Midbrain (tissue), 1 donor: Measurements from ENCODE around the gene ABCD4.
"Not testable (repeated sequence)": the region's sequence is repeated elsewhere in the genome, so short reads cannot be mapped to it uniquely, and the experiment has no call there.

Source experiments
- DNase-seq: peaks from one replicate; lab custom pipeline; 2025; lab: John Stamatoyannopoulos, UW

The ABCD4 gene

DNA sequence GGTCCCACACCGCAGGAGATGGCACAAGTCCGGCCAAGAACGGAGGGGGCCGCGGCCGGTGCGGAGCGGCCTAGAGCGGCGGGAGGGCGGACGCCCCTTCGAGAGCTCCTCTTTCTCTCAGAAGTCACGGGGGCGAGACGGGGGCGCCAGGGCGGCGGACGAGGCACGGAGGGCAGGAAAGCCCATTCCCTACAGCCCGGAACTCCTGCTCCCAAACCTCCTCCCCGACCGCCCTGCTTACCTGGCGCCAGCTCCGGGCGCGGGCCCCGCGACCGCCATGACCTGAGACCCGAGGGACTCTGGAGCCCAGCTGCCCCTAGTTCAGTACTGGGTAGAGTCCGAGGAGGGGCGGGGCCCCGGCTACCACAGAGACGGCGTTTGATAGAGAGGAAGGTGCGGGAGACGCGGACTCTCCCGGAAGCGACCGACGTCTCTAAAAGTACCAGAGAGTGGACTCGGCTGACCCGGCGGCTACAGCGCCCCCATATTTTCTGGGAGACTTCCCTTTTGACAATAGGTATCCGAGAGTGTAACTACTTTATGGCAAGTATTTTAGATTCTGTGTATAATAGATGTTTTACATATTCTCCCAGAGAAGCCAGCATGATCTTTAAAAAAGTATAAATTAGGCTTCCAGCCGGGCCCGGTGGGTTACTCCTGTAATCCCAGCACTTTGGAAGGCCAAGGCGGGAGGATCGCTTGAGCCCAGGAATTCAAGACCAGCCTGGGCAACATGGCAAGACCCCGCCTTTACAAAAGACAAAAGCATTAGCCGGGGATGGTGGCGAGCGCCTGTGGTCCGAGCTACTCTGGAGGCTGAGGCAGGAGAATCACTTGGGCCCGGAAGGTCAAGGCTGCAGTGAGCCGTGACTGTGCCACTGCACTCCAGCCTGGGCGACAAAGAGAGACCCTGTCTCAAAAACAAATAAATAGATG is at the start of gene ABCD4:
Gene ABCD4, minus strand, starts transcription at position 301 of the 936 bp plus-strand sequence. Its CDS starts 22 bp downstream, at position 279.
- peak; percentile 95 for DNase-seq

DNA sequence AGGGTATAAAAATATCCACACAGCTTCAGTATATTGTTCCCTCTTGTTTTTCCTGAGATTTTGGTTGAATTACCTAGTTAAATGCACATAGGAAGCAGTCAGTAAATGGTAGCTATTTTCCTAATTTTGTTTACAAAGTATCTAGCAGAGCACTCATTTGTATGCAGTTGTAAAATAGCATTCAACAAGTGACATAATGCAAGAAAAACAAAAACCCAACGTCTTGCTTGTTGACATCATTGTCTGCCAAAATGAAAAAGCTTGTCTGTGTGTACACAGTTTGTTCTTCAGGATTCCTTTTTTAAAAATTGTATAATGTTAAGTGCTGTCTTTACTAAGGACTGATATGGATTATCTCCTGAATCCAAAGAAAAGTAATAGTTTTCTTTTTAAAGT is 48.2 kb upstream of the ABCD4 start:
- no peak for DNase-seq

DNA sequence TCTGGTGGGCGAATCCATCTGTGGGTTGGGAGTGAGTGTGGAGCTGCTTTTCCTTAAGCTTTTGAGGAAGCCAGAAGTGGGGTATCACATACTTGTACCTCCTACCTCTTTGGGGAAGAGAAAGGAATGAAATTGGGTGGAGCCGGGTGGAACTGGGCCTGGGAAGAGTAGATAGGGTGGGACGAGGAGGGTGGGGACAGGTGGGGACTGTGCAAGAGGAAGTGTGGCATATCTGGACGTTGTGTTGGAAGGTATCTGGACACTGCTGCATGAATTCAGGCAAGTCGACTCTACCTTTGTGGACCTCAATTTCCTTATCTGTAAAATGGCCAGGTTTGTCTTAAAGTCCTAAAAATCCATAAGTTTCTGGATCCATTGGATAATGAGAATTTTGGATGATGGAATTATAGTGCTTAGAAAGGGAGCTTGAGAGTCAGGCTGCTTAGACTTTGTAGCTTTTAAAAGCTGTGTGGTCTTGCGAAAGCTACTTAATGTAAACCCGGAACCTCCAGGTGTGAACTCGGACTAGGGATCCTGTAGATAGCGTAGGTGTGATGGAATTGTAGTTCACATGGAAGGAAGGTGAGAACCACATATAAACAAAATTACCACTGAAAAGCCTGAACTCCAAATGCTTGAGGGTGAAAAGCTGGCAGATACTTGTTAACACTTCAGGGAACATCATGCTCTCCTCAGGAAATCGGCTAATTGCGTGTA is 47.6 kb upstream of the ABCD4 start:
- DNase-seq = no peak

DNA sequence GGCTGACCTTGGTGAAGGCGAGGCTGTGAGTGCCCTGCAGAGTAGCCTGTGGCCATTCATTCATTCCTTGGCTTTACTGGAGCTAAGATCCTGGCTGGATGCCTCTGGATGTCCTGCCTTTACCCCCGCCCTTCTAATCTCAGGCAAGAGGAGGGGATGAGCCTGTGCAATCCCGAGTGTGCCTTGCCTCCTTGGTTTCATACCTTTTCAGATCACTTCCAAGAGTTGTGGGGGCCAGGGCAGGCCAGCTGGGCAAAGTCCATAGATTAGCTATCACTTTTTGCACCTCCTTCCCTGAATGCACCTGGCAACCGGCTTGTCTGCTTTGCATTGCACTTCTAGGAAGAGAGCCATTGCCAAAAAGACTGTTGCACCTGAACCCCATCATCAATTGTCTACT is 47.0 kb upstream of the ABCD4 start:
- DNase-seq = no peak

DNA sequence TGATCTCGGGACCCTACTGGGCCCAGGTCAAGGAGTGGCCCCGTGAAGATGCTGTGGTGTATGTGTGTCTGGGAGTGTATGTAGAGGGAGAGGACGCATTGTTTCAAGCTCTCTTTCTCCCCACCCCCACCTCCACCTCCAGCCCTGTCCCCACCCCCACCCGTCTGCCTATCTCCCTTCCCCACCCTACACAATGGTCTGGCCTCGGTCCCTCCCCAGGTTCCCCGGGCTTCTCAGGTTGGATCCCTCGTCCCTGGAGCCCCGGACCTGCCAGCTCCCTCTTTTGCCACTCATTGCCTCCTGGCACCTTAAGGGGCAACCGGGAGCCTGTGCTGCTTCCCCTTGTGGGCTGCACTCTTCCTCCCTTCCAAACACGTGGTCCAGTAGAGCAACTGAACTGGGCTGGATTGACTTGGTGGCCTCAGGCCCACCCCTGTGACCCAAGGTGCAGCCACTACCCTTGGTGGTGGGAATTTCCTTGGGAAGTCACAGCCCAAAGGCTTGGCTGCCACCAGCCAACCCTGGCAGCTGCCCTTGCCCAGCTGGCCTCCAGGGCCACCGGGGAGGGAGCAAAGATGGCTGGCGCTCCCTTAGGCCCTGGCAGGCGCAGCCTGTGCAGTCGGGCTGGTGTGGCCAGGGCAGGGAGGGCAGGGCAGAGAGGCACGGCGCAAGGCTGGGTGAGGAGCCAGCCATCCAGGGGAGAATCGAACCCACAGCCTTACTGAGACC is 46.2 kb upstream of the ABCD4 start:
- no peak for DNase-seq

DNA sequence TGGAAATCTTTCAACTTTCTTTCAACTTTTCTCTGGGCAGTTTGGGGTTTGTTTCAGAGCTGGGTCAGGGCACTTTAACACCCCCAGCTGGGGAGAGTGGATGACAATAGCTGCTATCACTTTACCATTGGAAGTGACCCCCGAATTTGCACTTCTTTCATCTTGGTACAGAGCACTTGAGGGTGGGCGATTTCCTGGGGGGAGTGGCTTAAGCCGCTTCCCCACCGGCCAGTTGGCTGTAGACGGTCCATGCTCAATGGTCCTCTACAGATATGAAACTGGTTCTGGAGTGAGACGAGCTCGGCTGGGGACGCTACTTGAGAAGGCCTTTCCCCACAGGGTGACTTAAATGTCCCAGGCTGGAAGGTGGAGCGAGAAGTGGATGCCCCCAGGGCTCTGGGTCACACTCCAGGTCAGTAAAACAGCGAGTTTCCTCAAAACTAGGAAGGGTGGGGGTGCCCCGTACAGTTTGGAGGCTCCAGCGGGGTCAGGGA is 45.6 kb upstream of the ABCD4 start, which contains the start of gene VRTN:
Gene VRTN, plus strand, starts transcription at position 231 of the 494 bp plus-strand sequence. CDS start 8,313 bp downstream, outside the sequence.
- DNase-seq = no peak

DNA sequence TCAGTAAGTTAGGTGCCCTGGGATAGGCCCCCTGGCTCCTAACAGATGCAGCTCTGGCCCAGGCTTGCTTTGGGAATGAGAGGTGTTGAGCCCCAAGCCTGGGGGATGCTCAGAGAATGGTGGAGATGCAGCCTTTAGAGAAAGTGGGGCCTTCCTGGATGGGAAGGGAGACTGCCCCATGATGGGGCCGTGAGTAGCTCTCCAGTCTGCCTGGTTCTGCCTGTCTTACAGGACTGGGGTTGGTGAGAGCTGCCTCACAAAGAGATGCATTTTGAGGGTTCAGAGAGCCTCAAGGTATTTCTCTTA is 45.0 kb upstream of the ABCD4 start:
- no peak for DNase-seq

DNA sequence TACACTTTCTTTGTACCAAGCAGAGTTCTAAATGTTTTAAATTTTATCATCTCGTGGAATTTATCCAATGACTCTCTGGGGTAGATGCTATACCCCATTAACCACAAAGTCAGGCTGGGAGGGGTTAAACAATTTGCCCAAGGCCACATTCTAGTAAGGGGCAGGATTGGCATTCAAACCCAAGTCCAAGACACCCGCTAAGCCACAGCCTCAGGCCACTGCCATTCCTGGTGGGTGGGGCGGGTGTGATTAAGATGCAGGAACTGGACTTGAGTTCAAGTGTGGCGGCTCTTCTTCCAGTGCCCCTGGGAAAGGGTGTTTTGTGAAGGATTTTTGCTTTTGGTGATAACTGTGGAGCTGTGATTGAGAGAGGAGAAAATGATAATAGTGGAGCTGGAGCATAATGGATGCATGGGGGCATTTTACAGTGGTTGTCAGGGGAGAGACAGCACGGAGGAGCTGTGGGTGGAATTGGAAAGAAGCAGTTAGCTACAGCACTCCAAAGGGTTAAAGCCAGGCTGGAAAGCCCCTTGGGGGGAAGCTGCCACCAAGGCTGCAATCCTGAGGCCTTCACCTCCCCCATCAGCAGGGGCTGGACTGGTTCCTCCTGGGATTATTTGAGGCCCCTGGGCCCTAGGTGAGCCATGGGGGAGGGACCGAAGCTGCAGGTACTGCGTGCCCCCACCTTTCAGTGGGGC is 44.5 kb upstream of the ABCD4 start:
- no peak for DNase-seq

DNA sequence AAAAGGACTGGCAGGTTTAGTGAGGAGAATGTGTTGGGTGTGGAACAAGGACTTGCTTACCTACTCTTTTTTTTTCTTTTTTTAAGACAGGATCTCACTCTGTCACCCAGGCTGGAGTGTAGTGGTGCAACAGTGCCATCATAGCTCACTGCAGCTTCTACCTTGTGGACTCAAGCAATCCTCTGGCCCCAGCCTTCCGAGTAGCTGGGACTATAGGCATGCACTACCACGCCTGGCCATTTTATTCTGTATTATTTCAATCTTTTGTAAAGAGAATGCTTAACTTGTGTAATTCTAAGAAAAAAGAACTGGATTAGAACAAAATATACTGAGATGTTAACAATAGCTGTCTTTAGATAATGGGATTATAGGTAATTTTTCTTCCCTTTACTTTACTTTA is 43.6 kb upstream of the ABCD4 start:
- DNase-seq = no peak

DNA sequence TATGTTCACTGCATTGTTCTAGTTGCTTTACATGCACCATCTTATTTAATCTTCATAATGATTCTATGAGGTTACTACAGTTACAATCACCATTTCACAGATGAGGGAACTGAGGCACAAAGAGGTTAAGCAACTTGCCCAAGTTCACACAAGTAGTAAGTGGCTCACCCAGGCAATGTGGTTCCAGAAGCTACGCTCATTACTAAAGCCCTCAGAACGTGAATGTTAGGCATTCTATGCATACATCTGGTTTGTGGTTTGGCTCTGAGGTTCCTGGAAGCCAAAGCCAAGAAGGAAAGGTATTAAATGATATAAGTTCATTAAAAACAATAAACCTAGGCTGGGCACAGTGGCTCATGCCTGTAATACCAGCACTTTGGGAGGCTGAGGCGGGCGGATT is 31.2 kb upstream of the ABCD4 start:
- DNase-seq = no peak

DNA sequence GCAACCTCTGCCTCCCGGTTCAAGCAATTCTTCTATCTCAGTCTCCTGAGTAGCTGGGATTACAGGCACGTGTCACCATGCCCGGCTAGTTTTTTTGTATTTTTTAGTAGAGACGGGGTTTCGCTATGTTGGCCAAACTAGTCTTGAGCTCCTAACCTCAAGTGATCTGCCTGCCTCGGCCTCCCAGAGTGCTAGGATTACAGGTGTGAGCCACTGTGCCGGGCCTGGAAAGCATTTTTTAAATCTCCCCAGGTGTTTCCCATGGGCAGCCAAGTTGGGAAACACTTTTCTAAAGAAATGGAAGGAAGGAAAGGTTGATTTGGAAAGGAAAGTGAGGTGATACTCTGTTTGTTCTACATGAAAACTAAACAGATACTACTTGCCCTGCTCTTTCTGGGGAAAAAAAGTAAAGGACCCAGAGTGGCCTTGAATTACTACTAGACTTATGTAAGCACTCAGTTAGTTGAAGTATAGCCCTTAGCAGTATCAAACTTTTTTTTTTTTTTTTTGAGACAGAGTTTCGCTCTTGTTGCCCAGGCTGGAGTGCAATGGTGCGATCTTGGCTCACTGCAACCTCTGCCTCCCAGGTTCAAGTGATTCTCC is 27.3 kb upstream of the ABCD4 start:
- not testable (repeated sequence) for DNase-seq

DNA sequence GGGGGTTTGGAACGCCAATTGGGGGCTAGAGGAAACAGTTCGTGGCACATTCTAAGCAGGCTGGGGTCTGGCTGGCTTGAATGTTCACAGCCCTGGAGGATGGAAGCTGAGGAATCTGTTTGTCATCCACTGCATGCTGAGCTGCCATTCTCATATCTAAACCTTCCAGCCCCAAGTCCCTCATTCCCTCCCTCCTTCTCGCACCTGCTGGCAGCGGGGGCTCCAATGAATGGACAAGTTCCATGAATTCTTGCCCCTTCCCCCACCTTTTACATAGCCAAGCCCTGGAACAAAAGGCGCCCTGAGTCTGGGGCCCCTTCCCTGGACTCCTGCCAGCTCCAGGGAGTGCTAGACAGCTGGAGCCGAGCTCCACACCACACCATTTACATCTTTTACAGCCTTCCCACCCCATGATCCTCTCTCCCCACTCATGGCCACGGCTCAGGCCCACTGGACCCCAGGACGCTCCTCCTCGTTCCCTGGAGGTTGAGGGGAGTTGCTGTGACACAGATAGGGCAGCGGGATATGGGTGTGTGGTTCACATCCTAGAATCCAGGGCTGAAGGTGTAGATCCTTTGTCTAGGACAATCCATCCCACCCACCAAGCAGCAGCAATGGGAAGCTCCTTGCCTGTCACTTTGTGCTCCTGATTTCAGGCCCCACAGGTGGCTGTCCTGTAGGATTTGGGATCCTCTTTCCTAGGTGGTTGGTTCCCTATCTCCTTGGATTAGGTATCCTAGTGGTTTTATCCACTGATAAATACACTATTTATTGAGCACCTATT is 23.8 kb upstream of the ABCD4 start:
- no peak for DNase-seq

DNA sequence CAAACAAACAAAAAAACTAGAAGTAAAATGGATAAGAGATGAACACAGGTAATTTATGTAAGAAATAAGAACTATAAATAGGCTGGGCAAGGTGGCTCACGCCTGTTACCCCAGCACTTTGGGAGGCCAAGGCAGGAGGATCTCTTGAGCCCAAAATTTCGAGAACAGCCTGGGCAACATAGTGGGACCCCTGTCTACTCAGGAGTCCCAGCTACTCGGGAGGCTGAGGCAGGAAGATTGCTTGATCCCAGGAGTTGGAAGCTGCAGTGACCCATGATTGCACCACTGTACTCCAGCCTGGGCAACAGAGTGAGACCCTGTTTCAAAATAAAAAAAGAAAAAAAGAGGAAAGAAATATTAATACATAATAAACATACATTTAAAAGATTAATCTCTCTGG is 22.7 kb upstream of the ABCD4 start:
- no peak for DNase-seq

DNA sequence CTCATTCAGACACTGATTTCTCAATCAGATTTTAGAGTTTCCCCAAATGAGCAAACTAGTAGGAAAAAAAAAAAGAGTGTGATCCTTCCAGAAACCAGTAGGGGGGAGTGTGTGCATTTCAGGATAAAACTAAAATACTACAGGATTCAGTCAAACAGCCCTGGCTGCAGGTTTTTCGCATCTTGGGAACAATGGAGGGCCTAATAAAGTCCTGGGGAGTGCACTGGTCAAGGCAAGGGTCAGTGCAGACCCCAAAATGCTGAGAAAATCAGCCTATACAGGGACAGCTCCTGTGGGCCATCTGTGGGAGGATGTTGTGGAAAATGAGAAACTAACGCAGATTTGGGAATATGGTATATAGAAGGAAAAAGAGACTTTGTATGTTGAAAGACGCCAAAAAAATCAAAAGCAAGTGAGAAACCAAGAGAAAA is 22.2 kb upstream of the ABCD4 start:
- DNase-seq = peak; percentile 0

DNA sequence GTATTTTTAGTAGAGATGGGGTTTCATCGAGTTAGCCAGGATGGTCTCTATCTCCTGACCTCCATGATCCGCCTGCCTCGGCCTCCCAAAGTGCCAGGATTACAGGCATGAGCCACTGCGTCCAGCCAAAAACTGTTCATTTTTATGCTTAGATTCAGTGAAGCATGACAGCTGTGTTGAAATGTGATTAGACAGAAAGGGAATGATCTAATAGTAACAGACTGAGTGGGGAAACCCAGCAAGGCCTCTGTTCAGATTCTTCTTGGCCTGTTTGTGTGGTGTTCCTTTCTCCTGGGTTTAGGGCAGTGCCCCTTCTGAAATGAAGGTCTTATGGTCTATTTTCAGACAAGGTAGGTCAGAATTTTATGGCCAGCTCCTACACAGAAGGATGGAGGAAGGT is 11.8 kb upstream of the ABCD4 start:
- no peak for DNase-seq

DNA sequence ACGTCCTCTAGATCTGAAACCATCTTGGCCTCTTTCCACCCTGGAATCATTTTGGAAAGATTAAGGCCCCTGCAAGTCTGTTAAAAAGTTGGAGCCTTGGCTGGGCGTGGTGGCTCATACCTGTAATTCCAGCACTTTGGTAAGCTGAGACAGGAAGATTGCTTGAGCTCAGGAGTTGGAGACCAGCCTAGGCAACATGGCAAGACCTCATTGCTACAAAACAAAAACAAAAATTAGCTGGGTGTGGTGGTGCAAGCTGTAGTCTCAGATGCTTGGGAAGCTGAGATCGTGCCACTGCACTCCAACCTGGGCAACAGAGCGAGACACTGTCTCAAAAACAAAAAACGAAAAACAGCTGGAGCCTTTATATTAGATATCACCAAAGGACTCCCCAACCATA is 10.9 kb upstream of the ABCD4 start:
- DNase-seq = no peak

DNA sequence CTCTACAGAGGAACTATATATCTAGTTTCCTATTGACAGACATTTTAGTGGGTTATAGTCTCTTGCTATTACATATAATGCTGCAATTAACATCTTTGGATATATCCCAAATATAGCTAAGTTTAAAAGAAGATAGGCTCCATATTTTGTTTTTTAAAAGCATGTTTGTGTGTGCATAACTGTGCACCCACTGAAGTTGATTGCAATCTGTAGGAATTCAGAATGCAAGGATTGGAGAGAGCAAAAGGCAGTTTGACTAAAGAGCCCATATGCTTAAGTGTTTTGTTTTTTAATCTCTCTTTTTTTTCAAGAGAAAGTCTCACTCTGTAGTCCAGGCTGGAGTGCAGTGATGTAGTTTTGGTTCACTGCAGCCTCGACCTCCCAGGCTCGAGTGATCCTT is 9.4 kb upstream of the ABCD4 start:
- DNase-seq = no peak

DNA sequence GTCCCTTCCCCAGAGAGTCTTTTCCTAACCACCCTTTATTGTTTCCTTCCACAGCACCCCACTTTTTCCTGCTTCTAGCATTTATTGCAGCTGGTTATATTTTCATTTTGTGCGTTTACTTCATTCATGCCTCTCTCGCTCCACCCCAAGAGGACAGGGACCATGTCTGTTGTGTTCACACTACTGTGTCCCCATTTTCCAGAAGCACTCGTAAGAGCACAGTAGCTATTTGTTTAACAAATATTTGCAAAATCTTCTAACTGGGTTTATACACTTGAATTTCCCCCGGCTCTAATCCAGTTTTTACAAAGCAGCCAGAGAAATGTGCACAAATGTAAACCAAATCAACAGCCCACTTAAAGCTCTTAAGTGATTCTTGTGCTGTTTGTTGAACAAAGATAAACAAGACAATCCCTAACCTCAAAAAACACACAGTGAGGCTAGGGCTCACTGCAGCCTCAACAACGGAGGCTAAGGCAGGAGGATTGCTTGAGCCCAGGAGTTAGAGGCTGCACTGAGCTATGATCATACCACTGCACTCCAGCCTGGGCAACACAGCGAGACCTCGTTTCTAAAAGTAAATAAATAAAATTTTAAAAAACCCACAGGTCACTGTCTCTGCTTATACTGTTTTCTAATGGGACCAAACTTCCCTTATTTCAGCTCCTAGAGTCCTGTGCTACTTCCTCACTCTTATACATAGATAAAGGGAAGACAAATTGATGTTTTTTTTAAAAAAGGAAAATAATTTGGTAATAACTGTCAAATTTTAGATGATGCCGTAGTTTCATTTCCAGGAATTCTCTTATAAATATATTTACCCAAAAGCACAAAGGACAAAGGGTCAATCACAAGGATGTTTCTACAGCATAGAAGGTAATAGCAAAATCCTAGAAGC is 6.6 kb upstream of the ABCD4 start:
- DNase-seq = no peak

DNA sequence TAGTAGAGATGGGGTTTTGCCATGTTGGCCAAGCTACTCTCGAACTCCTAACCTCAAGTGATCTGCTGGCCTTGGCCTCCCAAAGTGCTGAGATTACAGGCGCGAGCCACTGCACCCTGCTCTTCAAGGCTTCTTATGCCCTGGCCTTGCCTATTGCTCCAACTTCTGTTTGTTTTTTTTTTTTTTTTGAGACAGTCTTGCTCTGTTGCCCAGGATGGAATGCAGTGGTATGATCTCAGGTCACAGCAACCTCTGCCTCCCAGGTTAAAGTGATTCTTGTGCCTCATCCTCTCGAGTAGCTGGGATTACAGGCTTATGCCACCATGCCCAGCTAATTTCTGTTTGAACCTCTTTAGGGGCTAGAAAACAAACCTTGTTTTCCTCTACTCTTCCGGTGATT is 6.0 kb upstream of the ABCD4 start:
- DNase-seq = no peak
